Measurements from ENCODE around the gene CECR2.

Gene CECR2

GRCh38 chr22:17368144-17368543 is 1.1 kb upstream of the CECR2 start:
- DNase-seq (ENCODE audit: low read depth) = no peak

GRCh38 chr22:17368554-17369438 is 464 bp upstream of the CECR2 start:
- DNase-seq (ENCODE audit: low read depth) = no peak

- no peak for DNase-seq (ENCODE audit: low read depth)
Observed at GRCh38 chr22:17370026-17370765, 936 bp downstream of the CECR2 start.

- no peak for DNase-seq (ENCODE audit: low read depth)
Observed at GRCh38 chr22:17370766-17371432, 1.6 kb downstream of the CECR2 start.

GRCh38 chr22:17371448-17371847 is 2.2 kb downstream of the CECR2 start:
- no peak for DNase-seq (ENCODE audit: low read depth)

- DNase-seq (ENCODE audit: low read depth) = no peak
Observed at GRCh38 chr22:17373855-17374254, 4.6 kb downstream of the CECR2 start.

- no peak for DNase-seq (ENCODE audit: low read depth)
Observed at GRCh38 chr22:17375914-17376614, 6.8 kb downstream of the CECR2 start.

- DNase-seq (ENCODE audit: low read depth) = no peak
Observed at GRCh38 chr22:17376950-17377349, 7.7 kb downstream of the CECR2 start.

GRCh38 chr22:17379944-17380343 is 10.7 kb downstream of the CECR2 start:
- no peak for DNase-seq (ENCODE audit: low read depth)

GRCh38 chr22:17380359-17381087 is 11.3 kb downstream of the CECR2 start:
- no peak for DNase-seq (ENCODE audit: low read depth)

GRCh38 chr22:17381192-17381913 is 12.1 kb downstream of the CECR2 start:
- DNase-seq (ENCODE audit: low read depth) = no peak

GRCh38 chr22:17384612-17385330 is 15.5 kb downstream of the CECR2 start:
- no peak for DNase-seq (ENCODE audit: low read depth)

GRCh38 chr22:17387356-17387755 is 18.1 kb downstream of the CECR2 start:
- no peak for DNase-seq (ENCODE audit: low read depth)

GRCh38 chr22:17388235-17388634 is 19.0 kb downstream of the CECR2 start:
- no peak for DNase-seq (ENCODE audit: low read depth)

- DNase-seq (ENCODE audit: low read depth) = no peak
Observed at GRCh38 chr22:17390087-17390486, 20.8 kb downstream of the CECR2 start.

- DNase-seq (ENCODE audit: low read depth) = no peak
Observed at GRCh38 chr22:17396516-17396915, 27.3 kb downstream of the CECR2 start.

GRCh38 chr22:17397756-17398547 is 28.7 kb downstream of the CECR2 start:
- no peak for DNase-seq (ENCODE audit: low read depth)

- DNase-seq (ENCODE audit: low read depth) = no peak
Observed at GRCh38 chr22:17400305-17400704, 31.0 kb downstream of the CECR2 start.

- DNase-seq (ENCODE audit: low read depth) = no peak
Observed at GRCh38 chr22:17401728-17402127, 32.5 kb downstream of the CECR2 start.

Measured in non-pigmented ciliary epithelial cell (primary cell).